ENCODE data around the gene HAUS6. TPM values are rescaled to one million over a fixed set of nuclear protein-coding genes. Genes with fewer than 3 reads are reported as not detected.
A peak's percentile ranks its signal among the peaks of the same experiment; 100 is the strongest.

HAUS6 gene
- total and polyA plus RNA-seq, 2 of the 13 experiments (the other 11 are each of a cell fraction or from before 2014, with no cell fraction given), result 9.8 to 31.1 TPM

GRCh38 chr9:19048966-19049916 lies 53.5 kb downstream of the HAUS6 start, which contains the start of gene RRAGA (continued):
- TF ChIP-seq REST (IDR thresholded peaks at IDR 0.05; ENCODE audit: borderline replicate concordance in 1 of 2, low read depth in 1 of 2, low read length in 2 of 2), result peak in 1 of 2 experiments; percentile 6; a peak in 1 of 4 replicates
- TF ChIP-seq ZNF781 (CRISPR knock-in tag; IDR thresholded peaks at IDR 0.05; ENCODE audit: borderline replicate concordance, not compliant biosample characterization), result no peak
- no peak for TF ChIP-seq TRIM22 (IDR thresholded peaks at IDR 0.05)
- TF ChIP-seq DBP (CRISPR knock-in tag; IDR thresholded peaks at IDR 0.05; ENCODE audit: not compliant biosample characterization), result peak; percentile 64
- peak; percentile 95 to 97 for TF ChIP-seq HMGXB4 (CRISPR knock-in tag; IDR thresholded peaks at IDR 0.05; ENCODE audit: borderline replicate concordance in 1 of 2, low read depth in 1 of 2)
- 0 out of 2 replicates have a peak, but pooled peaks have one; percentile 13 for TF ChIP-seq HMG20A (CRISPR knock-in tag; IDR thresholded peaks at IDR 0.05; ENCODE audit: borderline replicate concordance)
- peak; percentile 86 for TF ChIP-seq THAP9 (CRISPR knock-in tag; IDR thresholded peaks at IDR 0.05; ENCODE audit: borderline replicate concordance)
- no peak; the same call in 1 of the 2 replicates for TF ChIP-seq ARID3A (IDR thresholded peaks at IDR 0.05; ENCODE audit: low read depth, low read length)
- TF ChIP-seq ZNF124 (CRISPR knock-in tag; IDR thresholded peaks at IDR 0.05), result 0 out of 2 replicates have a peak, but pooled peaks have one; percentile 43
- TF ChIP-seq ZBTB26 (CRISPR knock-in tag; IDR thresholded peaks at IDR 0.05; ENCODE audit: borderline replicate concordance), result peak; percentile 79
- TF ChIP-seq GPN1 (CRISPR knock-in tag; IDR thresholded peaks at IDR 0.05; ENCODE audit: borderline replicate concordance), result no peak

Measured in HepG2 (cell line).